Heart right ventricle (tissue), 16 donors: ENCODE measurements around the gene MGST3. TPM values are rescaled to one million over a fixed set of nuclear protein-coding genes. Genes with fewer than 3 reads are reported as not detected.

Experiments
- ATAC-seq, 8 donors: fragments of 200-7000 bp; cut with Tn5 transposase; one replicate each; pipeline ENCODE4 v1.9.1; 2020; ENCODE audit warnings: mild to moderate bottlenecking in 8 of 8, moderate library complexity in 8 of 8, moderate number of reproducible peaks in 1 of 8
- DNase-seq, 2 donors: peaks; one replicate each; pipeline ENCODE4 v3.0.0-alpha.2; 2020
- H3K27ac ChIP-seq, 10 donors: fragments of 200-600 bp; sonication (generic) in 2 of 10; one replicate each; pipeline versions ENCODE4 v1.5.0 to v1.8.0; 2020 to 2022; ENCODE audit warnings: mild to moderate bottlenecking in 3 of 10
- H3K27me3 ChIP-seq, 7 donors: fragments of 200-600 bp; one replicate each; pipeline ENCODE4 v1.8.0; 2021 to 2022; ENCODE audit warnings: mild to moderate bottlenecking in 2 of 7
- H3K36me3 ChIP-seq, 9 donors: fragments of 200-600 bp; sonication (generic) in 1 of 9; one replicate each; pipeline versions ENCODE4 v1.5.0 to v1.8.0; 2020 to 2022; ENCODE audit warnings: mild to moderate bottlenecking in 2 of 9
- H3K4me1 ChIP-seq, 9 donors: fragments of 200-600 bp; sonication (generic) in 1 of 9; one replicate each; pipeline versions ENCODE4 v1.5.0 to v1.8.0; 2020 to 2022; ENCODE audit warnings: mild to moderate bottlenecking in 4 of 9
- H3K4me3 ChIP-seq, 10 donors: fragments of 200-600 bp; sonication (generic) in 2 of 10; one replicate each; pipeline versions ENCODE4 v1.5.0 to v1.8.0; 2020 to 2022; ENCODE audit warnings: mild to moderate bottlenecking in 7 of 10, moderate library complexity in 2 of 10
- H3K9me3 ChIP-seq, 11 donors: fragments of 200-600 bp in 10 of 11; sonication (generic) in 2 of 11; one replicate each; pipeline versions ENCODE4 v1.5.0 to v1.8.0; 2013 to 2022; ENCODE audit warnings: mild to moderate bottlenecking in 2 of 11, control low read depth in 1 of 11, moderate library complexity in 1 of 11
- WGBS, 2 donors: extraction: QIAGEN DNeasy Blood & Tissue Kit; methylation state at CpG; one replicate each; pipeline ENCODE4 v1.1.7; 2013; ENCODE audit warnings: inconsistent platforms in 1 of 2; 5-methylcytosine and 5-hydroxymethylcytosine counted together
- intact Hi-C, 10 donors: fragments of 100-400 bp; cut with DNase I; formaldehyde crosslinking; loops; one replicate each; pipeline versions ENCODE4 v1.11.1 to v1.14.2; 2022
- polyA plus RNA-seq, 2 donors: library from polyadenylated mRNA; stranded (reverse); fragments of 200-250 nt; gene quantifications; one replicate each; pipeline ENCODE4 v1.2.3, GENCODE V29; 2013
- total RNA-seq, 10 donors: library from RNA; stranded (reverse); fragmentation: NEBNext Ultra II Directional in 3 of 10; extraction: Animal tissue kit (Norgen Biotek cat#: 25700) in 3 of 10; gene quantifications; one replicate each; pipeline versions ENCODE4 v1.2.1 to v1.2.4, GENCODE V29; 2021 to 2023
- TF ChIP-seq, protein P1 (sequence below), 9 donors: fragments of 200-600 bp; sonication (generic) in 2 of 9; IDR thresholded peaks; one replicate each; pipeline versions ENCODE4 v1.5.0 to v1.8.0; 2021 to 2022; ENCODE audit warnings: antibody characterized with exemption in 9 of 9, mild to moderate bottlenecking in 5 of 9, moderate library complexity in 1 of 9
- donor health status: Arrhythmogenic right ventricular cardiomyopathy.
- donor health status: ischemic (EF 13 %, LVEDD 7.1; RV severe dilation, severe dysfunction).
- donor health status: healthy with polysubstance abuse.
- donor health status: DM: no; HTN: yes; CAD: no.
- donor health status: DM: no; HTN: no; CAD: no.
- donor health status: ischemic (EF 25% LVEDD 6.9; RV normal size, moderate dysfunction).
- donor health status: ischemic (EF 25% LVEDD 5.7; RV mildly dilated, moderate dysfunction).
- donor health status: healthy.
- donor health status: DM: yes; HTN: yes; CAD: no.
- donor health status: Ischemic cardiomyopathy.
- donor health status: ischemic (EF 35%, LVEDD 5.7; RV mildly dilated, moderate dysfunction).
- donor health status: nonischemic (EF 11% LVEDD 7.7; RV severe dilation, severe dysfunction).
- donor health status: DM: yes; HTN: yes; CAD: no.
- donor health status: PGD.
- donor health status: ischemic (EF 29% LVEDD 5.4; RV normal size, mild dysfunction).
- donor health status: nonischemic (EF 23%, LVEDD 6.1; RV moderate dilation, normal function).

MGST3 gene
- total and polyA plus RNA-seq, 12 donors: 425 to 1,002 (median 838) TPM

- TF ChIP-seq, protein P1, sequence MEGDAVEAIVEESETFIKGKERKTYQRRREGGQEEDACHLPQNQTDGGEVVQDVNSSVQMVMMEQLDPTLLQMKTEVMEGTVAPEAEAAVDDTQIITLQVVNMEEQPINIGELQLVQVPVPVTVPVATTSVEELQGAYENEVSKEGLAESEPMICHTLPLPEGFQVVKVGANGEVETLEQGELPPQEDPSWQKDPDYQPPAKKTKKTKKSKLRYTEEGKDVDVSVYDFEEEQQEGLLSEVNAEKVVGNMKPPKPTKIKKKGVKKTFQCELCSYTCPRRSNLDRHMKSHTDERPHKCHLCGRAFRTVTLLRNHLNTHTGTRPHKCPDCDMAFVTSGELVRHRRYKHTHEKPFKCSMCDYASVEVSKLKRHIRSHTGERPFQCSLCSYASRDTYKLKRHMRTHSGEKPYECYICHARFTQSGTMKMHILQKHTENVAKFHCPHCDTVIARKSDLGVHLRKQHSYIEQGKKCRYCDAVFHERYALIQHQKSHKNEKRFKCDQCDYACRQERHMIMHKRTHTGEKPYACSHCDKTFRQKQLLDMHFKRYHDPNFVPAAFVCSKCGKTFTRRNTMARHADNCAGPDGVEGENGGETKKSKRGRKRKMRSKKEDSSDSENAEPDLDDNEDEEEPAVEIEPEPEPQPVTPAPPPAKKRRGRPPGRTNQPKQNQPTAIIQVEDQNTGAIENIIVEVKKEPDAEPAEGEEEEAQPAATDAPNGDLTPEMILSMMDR (IDR thresholded peaks at IDR 0.05): no peak
- Histone ChIP-seq H3K36me3 (no peaks in the 10 kb centered on the region), H3K27ac (no peak overlapping the region), H3K9me3 (peaks cover 0 to 8% (median 0%) of the 10 kb centered on the region in 11 donors), H3K4me1 (no peaks in the 10 kb centered on the region), H3K27me3 (peaks cover 0 to 21% (median 16%) of the 10 kb centered on the region in 7 donors), H3K4me3 (no peak overlapping the region)
- intact Hi-C loops: no loop called here
- no peak for DNase-seq
- WGBS, 2 donors: 48 to 73% methylated on average over 1 of the region's 1 CpG
- ATAC-seq: no peak
Observed at GRCh38 chr1:165610866-165611265, 20.2 kb upstream of the MGST3 start.

- WGBS, 2 donors: 90 to 92% methylated on average over 3 of the region's 3 CpGs
- peaks cover 0 to 8% (median 0%) of the 10 kb centered on the region in 11 donors for H3K9me3 ChIP-seq
- no peak for ATAC-seq
- TF ChIP-seq, protein P1 (IDR thresholded peaks at IDR 0.05): no peak
- peaks cover 0 to 21% (median 16%) of the 10 kb centered on the region in 7 donors for H3K27me3 ChIP-seq
- H3K4me3 ChIP-seq: no peak overlapping the region
- no peak overlapping the region for H3K27ac ChIP-seq
- no peak for DNase-seq
- intact Hi-C loops: no loop called here
- H3K4me1 ChIP-seq: no peaks in the 10 kb centered on the region
- no peaks in the 10 kb centered on the region for H3K36me3 ChIP-seq
Observed at GRCh38 chr1:165612062-165612461, 19.0 kb upstream of the MGST3 start.

DNA sequence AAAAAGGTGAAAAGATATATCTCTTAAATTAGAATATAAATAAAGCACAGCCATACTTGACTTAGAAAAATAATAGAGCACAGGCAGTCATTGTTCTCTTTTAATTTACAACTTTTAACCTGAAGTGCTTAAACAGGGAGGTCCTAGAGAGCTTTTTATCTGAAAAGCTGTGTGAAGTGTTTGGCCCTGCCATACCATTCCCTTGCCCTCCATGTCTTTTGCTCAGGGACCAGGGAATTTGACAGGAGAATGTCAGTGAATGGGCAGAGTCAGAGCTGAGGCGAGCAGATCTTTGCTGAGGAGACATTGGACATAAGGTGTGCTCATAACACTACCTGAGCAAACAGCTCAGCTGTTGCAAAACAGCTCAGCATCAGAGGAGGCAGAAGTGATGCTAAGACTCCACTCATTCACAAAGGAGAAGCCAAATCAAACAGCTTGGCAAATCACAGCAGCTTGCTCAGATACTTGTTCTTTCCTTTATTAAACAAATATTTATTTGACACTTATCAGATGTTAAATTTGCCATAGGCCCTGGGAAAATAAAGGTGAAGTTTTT, 14.9 kb upstream of the MGST3 start:
- WGBS, 2 donors: 58 to 61% methylated on average over 1 of the region's 1 CpG
- no peak for DNase-seq
- Histone ChIP-seq H3K4me1 (no peaks in the 10 kb centered on the region), H3K27ac (no peak overlapping the region), H3K4me3 (no peak overlapping the region), H3K36me3 (no peaks in the 10 kb centered on the region), H3K27me3 (peaks cover 0 to 14% (median 3%) of the 10 kb centered on the region in 7 donors), H3K9me3 (peaks cover 0 to 8% (median 0%) of the 10 kb centered on the region in 11 donors)
- ATAC-seq: no peak
- TF ChIP-seq, protein P1 (IDR thresholded peaks at IDR 0.05): no peak
- intact Hi-C loops: no loop called here

DNA sequence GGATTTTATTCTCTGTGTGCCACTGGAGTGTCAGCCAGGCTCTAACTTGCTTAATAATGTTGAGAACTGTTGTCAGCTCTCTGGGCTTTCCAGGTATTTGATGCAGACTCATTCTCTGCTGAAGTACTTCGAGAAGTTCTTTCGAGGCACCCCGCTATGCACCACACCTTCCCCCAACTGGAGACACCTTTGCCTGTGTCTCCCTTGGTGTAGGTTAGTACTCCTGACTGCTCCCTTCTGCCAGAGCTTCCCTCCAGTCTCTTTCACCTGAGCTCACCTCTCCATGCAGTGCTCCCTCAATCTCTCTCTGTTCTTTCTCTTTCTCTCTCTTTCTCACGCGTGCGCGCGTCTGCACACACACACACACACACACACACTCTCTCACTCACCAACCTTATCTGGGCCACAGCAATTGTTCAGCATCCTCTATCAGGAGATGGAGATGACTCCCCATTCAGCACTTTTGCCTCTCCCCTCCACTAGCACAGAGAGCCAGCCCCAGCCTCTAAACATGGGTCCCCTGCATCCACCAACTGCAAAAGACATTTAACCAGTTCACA, 14.0 kb upstream of the MGST3 start:
- H3K27ac ChIP-seq: no peak overlapping the region
- intact Hi-C loops: no loop called here
- TF ChIP-seq, protein P1 (IDR thresholded peaks at IDR 0.05): no peak
- 80 to 86% methylated on average over 8 of the region's 8 CpGs for WGBS, 2 donors
- H3K27me3 ChIP-seq: peaks cover 0 to 10% (median 0%) of the 10 kb centered on the region in 7 donors
- DNase-seq (no peak), ATAC-seq (no peak)
- no peaks in the 10 kb centered on the region for H3K4me1 ChIP-seq
- H3K36me3 ChIP-seq: no peaks in the 10 kb centered on the region
- no peak overlapping the region for H3K4me3 ChIP-seq
- peaks cover 0 to 8% (median 0%) of the 10 kb centered on the region in 11 donors for H3K9me3 ChIP-seq
